HepG2 (cell line): ENCODE data around the gene NEURL1.

Experiments
- POLR2A ChIP-seq, 2 experiments: IDR thresholded peaks; 2 replicates each; pipeline ENCODE4 v1.6.1; 2011; ENCODE audit warnings: low read depth in 2 of 2, low read length in 2 of 2, mild to moderate bottlenecking in 1 of 2, moderate library complexity in 1 of 2; ENCODE audit not compliant: insufficient read depth in 1 of 2
- ZBTB38 ChIP-seq: sonication (generic); formaldehyde crosslinking; IDR thresholded peaks from 2 replicates; pipeline ENCODE4 v1.5.1; 2020; ENCODE audit warnings: mild to moderate bottlenecking, missing genetic modification reagents

- TF ChIP-seq ZBTB38 (CRISPR knock-in tag) (no peak), POLR2A (IDR thresholded peaks at IDR 0.05; ENCODE audit: insufficient read depth in 1 of 2, low read depth in 2 of 2, low read length in 2 of 2) (no peak)
These were observed 18.1 kb upstream of the NEURL1 start for GRCh38 chr10:103475437-103475836.
